HG02884 (cell line): Measurements from ENCODE around the gene LTBP2.
"Not testable (repeated sequence)": the region's sequence is repeated elsewhere in the genome, so short reads cannot be mapped to it uniquely, and the experiment has no call there.

ENCODE experiments used
- ATAC-seq: cut with Tn5 transposase; IDR thresholded peaks from one replicate; pipeline ENCODE4 v1.9.1; 2021; ENCODE audit warnings: mild to moderate bottlenecking, moderate library complexity; ENCODE audit not compliant: unreplicated experiment

Gene LTBP2

DNA sequence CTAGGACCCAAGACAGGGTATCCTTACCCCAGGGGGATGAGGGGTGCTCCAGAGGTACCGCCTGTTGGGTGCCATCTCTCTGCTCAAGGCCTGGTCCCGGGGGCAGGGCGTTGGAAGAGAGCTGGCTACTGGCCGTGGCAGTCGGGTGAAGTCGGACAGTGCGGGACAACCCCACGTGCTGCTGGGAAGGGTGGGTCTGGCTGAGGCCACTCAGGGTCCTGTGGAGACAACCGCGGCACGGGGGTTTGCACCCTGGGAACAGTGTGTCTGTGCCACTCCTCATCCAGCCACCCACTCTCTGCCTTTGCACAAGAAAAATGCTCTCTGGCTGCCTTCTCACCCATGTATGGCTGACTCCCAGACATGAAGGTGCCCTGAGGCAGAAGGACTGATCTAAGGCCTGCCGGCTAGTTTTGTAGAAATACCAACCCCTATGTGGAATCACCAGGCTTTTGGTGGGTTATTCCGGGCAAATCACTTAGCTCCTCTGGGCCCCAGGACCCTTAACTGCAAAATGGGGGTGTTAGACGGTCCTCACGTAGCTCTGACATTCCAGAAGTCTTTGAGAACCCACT is 56.5 kb downstream of the LTBP2 start:
- ATAC-seq: no peak

DNA sequence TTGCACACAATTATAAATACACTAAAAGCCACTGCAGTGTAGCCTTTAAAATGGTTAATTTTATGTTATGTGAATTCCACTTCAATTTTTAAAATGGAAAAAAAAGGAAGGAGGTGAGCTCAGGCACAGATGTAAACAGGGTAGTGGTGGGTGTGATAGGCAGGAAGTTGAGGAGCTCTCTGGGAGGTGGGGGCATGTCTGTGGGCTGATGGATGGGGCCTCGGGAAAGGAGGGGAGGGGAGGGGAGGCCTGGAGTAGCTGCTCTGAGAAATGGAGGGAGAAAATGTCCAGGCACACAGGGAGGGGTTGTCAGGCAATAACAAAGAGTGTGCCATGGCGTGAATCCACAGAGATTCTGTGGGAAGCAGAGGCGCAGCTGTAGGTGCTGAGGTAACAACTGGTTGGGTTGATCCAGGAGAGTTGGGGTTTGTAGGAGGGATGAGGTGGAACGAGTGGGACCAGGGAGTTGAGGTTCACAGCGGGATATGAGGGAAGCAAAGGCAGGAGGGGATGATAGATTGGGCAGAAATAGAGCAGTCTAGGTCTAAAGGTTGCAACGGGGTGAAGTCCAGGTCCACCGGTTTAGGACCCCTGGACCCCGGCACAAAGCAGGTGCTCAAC is 57.2 kb downstream of the LTBP2 start:
- ATAC-seq: no peak

DNA sequence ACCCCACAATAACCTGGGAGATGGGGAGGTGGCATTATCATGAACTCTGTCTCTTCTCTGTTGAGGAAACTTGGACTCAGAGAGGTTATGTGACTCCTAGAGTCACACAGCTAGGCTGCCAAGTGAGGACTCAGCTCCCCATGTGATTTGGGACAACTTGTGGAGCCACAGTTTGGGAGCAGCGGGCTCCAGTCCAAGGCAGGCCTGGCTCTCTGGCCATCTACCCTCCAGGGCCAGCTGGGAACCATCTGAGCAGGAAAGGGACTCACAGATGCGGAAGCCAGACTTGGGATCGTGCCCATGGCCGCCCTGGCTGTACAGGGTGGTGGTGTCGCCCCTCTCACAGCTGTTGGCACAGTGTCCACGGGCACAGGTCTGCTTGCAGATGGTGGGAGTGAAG is 59.4 kb downstream of the LTBP2 start:
- ATAC-seq: no peak

DNA sequence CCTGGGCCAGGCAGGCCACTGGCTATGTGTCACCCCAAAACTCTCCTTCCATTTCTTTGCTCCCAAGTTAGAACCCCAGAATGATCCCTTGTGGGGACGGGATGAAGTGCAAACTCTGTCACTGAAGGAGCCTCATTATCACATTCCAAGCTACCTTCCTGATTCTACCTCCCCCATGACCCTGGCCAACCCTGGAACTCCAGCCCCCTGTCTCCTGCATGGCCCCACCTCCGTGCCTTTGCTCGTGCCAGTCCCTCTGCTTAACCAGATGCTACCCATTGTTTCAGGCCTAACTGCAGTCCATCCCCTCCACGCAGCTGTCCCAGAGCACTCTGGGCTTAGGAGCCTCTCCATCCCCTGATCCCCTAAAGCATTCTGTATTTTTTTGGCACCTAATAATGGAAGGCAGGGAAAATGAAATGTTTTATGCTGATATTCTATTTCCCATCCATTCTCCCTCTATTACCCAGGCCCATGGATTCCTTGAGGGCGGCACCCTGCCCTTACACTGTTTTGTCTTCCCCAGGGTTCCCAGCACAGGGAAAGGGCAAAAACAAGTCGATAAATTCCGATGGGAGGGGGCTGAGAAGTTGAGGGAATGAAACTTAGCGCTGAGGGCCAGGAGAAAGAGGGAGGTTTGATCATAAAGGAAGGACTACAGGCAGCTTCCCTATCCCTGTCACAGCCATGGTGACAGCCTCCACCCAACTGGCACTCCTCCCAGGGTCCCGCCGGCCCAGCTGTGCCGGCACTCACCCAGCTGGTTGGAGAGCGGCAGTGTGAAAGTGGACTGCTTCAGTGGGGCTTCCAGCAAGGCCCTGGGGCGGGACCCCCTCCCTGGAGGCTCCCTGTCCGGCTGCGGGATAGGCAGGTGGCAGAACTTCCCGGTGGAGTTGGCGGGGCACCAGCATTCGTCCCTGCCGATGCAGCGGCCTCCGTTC is 60.3 kb downstream of the LTBP2 start:
- no peak for ATAC-seq

DNA sequence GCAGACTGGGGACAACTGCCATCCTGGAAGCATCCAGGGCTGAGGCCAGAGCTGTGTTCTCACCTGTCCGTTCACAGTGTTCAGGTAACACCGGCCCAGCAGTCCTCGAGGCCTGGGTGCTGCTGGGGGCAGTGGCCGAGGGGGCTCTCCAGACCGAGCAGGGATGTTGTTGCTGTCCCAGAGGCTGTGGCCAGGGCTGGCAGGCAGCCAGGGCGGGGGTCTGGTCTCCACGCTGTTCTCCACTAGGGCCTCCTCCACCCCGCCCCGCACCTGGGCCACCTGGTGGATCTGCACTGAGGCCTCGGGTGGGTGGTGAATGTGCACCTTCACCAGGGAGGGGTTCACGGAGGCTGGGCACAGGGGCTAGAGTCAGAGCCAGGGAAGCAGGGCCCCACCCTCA is 61.0 kb downstream of the LTBP2 start:
- no peak for ATAC-seq

DNA sequence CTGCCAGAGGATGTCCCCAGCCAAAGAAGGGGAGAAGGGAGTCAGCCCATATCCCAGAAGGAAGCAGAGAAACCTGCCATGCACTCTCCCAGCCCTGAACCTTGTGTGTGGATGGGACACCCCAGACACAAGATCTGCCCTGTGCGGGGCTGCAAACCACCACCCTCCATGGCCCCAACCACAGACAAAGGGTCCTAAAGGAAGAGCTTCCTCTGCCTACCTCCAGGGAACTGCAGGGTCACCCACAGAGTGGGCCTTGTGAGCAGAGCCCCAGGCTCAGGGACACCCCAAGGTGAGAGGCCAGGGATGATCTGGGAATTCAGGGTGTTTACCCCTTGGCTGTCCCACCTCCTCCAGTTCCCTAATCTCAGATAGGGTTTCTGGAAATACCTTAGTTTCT is 62.0 kb downstream of the LTBP2 start:
- no peak for ATAC-seq

DNA sequence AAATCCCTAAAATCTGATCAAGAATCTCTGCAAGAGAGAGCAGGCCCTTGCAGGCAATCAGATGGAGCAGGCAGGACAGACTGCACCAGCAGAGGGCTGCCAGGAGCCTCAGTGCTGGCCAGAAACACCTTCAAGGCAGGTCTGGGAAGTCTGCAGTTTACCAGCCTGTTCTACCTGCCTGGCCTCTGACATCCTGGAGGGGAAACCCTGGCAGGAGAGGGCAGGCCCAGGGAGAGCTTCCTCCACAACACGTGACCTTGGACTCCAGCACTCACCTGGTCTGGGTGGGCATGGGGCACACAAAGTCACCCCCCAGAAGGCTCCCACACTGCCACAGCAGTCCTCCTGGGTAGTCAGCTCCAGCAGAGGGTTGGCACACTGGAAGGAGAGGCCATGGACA is 62.4 kb downstream of the LTBP2 start:
- ATAC-seq: no peak

DNA sequence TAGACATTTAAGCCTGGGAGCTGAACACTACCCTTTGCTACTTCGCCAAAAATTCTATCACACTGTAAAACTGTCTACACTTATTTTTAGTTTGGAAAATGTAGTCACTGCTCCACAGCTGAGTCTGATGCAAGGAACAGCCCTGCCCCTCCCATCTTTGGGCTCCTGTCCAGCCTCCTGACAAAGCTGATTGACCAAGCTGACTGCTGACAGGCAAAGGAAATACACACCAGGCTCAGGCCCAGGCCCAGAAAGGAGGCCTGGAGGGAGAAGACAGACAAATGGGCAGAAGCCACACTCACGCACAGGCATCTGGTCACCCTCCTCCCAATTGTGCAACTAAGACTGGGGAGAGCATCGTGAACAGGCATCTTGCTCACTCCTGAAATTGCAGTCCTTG is 63.2 kb downstream of the LTBP2 start:
- no peak for ATAC-seq

DNA sequence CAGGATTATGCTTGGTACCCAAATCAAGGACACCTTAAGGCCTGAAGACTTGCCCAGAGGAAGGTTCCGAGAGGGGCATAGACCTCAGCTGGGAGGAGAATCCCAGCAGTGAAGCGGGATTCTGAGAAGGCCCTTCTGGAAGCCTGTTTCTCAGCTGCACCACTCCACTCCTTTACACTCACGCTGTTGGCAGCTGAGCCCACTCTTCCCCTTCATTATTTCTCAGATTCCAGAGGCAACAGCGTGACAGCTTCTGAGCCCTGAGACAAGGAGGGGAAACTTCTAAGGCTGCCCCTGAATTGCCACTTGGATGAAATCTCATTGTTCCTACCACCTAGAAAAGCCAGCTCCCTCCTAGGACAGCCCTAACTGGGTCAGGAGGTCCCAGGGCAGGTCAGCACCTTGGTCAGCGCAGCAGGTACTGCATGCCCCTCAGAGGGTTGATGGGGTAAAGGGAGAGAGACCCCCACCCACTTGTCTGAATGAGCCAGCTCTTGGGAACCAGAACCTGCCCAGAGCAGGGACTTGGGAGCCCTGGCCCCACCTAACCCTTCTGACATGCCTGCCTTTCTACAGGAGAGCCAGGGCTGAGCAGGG is 64.6 kb downstream of the LTBP2 start:
- ATAC-seq: no peak

DNA sequence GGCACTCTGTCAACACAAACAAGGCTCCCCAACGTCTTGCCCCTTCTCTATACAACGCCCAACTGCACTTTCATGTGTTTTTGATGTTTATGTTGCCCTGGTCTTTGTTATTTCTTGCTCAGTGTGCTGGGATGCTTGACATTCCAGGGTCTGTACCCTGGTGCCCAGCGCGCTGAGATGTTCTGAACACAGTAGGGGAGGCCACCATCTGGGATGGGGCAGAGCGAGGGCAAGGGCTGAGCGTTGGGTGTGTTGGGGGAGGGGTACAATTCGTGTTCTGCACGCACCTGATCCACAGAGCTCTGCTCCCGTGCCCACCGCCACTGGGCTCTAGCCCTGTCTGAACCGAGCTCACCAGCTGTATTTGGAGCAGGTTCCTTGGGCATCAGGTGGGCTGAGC is 65.6 kb downstream of the LTBP2 start:
- ATAC-seq: no peak

DNA sequence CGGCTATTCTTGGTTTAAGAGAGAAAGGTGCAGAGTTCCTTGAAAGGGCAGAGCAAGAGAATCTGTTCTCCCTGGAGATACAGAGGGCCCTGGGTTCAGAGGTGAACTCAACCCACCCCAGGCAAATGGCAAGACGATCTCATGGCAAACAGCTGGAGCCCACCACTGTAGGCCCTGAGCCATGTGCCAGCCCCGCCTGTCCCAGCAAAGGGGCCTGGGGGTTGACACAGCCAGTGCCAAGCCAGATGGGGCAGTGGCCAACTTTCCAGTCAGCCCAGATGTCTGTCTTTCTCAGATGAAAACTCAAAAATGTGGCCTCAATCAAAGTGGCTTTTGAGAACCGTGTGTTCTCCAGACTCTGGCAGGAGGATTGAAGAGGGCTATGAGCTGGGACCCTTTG is 66.7 kb downstream of the LTBP2 start:
- ATAC-seq: no peak

DNA sequence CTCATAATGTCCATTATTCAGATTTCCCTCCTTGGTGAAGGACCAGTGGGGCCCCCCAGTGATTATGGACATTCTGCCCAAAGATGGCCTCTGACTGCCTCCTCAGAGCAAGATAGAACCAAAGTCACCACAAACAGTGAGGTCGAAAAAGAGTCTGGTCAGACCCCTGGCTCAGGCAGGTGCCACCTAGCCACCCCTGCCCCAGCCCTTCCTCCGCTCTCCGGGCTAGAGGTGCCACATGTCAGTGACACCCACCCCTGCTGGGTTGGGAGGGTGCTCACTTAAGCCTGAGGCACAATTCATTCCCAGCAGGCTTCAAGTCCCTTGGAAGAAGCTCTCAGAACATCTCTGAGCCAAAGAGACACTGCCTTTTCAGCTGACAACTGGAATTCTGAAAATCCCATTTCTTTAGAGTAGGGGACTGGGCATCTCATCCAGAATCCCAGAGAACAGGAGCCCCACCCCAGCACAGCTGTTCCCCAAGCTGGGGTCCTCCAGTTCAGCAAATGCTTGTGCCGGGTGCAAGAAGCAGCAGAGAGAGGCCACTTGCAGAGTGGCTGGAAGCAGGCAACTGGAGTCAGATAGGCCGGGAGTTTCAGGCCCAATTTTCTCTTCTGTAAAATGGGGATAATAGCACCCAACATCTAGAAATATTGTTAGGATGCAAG is 68.1 kb downstream of the LTBP2 start:
- ATAC-seq: no peak

DNA sequence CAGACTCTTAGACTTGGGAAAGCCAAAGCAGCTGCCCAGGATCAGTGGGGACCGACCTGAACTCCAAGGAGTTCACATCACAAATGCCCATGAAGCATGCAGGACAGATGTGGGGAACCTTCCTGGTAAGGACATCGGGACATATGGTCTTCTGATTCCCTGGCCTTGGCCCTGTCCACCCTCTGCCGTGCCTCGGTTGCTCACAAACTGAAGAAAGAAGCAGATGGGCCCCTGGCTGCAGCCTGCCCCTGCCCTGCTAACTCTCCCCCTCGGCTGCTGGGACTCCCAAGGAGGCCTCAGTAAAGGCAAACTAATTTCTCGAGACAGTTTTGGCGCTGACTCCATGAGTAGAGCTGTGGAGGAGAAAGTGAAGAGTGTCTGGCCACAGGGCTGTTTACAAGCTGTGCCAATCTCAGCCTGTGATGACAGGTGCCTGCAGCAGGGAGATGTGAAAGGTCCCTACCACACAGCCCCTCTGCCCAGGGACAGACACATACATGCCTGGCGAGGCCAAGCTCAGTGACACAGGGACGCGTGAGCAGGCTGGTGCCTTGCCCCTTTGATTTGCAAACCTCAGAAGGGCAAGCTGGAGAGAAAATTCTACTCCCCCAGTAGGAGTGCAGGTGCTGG is 69.9 kb downstream of the LTBP2 start:
- ATAC-seq: no peak

DNA sequence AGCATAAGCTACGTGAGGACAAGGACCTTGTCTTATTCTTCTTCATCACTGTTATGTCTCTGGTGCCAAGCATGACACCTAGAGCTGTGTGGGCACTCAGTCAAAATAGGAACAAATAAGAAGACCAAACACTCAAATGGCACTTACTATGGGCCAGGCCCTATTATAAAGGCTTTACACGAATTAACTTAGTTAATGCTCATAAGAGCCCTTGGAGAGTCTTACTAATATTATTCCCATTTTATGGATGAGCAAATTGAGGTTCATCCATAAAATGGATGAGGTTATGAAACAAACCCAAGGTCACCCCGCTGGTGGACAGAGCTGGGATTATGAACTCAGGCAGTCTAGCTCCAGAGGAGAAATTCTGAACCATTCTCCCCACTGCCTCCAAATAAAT is 70.8 kb downstream of the LTBP2 start:
- no peak for ATAC-seq

DNA sequence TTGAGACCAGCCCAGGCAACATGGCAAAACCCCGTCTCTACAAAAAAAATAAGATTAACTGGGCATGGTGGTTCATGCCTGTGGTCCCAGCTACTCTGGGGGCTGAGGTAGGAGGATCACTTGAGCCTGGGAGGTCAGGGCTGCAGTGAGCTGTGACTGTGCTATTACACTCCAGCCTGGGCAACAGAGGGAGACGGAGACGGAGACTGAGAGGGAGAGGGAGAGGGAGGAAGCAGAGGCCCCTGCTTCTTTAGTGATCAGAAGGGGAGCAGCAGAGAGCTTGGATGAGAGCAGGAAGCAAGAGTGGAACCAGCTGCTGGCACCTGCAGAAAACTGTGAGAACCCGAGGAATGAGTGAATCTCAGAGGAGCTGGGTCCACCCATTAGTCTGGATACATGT is 72.5 kb downstream of the LTBP2 start:
- ATAC-seq: no peak

DNA sequence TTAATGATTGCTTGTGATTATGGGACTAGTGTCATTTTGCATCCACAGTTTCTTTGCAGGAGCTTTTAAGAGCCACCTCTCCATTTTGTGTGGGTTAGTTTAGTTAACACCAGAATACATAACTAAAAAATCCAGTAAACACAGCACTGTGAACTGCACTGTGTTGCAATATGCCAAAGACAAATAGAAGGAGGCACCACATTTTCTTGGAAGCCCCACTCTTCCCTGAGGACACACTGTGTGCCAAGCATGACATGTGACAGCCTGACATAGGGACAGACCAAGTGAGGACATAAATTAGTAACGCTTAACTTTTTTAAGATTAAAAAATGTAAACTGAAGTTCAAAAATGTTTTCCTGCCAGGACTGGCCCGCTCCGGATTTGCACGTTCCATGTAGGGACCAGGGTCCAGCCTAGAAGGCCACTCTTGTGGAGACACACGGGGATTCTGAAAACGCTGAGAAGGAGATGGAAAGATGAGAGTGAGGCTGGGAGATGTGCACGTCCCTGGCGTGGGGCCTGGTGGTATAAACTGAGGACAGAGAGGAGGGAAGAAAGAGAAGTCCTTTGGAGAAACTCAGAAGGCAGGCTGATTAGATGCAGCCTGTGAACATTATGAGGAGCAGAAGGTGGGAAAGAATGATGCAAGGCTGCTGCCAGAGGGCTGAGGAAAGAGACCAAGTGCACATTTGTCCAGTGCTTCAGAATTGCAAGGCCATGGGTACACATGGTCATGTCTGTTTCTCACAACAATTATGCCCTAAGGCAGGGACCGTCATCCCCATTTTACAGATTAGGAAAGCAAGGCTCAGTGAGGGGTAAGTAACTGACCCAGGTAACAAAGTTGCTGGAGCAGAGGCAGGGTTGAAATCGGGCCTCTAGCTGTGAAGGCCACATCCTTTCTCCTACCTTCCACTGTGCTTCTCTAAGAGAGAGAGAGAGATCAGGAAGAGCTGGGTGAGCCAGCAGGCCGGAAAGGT is 73.3 kb downstream of the LTBP2 start:
- no peak for ATAC-seq

DNA sequence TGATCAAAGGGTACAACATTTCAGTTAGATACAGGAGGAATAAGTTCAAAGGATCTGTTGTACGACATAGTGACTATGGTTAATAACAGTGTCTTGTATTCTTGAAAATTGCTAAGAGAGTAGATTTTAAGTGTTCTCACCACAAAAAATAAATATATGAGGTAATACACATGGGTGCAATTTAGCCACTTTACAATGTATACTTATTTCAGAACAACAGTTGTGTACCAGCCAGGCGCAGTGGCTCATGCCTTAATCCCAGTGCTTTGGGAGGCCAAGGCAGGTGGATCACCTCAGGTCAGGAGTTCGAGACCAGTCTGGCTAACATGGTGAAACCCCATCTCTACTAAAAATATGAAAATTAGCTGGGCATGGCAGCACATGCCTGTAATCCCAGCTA is 75.7 kb downstream of the LTBP2 start:
- not testable (repeated sequence) for ATAC-seq

DNA sequence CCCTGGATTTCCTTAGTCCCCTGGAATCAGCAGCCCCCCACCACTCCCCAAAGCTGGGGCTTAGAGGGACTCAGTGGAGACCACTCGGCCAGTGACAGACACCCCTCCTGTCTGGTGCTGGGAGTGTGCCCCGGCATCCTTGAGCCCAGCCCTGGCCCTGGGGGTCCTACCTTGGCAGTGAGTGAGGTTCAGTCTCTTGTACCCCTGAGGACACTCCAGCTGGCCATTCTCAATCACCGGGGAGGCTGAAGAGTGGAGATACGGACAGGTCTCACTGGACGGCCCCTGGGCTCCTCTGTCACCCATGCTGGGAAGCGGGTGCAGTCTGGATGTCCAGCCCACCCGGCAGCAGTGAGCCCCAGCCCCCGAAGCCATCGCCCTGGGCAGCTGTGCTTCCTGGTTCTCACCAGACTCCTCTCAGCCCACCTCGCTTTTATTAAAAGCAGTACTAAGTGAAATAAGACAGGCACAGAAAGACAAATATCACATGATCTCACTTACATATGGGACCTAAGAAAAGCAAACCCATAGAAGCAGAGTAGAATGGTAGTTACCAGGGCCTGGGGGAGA is 76.2 kb downstream of the LTBP2 start:
- ATAC-seq: no peak

DNA sequence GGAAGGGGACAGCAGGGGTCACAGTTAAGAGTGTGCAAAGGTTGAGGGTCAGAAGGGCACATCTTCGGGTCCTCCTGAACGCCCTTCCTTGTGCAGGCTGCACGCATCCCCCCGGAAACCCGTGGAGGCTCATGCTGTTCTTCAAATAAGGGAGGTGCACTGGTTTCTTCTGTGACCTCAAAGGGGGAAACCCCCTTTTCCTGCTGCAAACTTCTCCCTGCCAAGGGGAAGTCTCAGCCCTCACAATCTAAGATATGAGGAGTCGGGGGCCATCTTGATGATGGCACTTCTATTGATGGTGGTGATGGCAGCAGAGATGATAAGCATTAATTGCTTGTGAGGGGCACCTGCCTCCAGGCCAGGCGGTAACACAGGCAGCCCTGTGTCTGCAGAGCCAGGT is 78.5 kb downstream of the LTBP2 start:
- no peak for ATAC-seq
